Fibroblast of the conjunctiva (primary cell): ENCODE results near the gene GNB5.
"Not testable (repeated sequence)": the region's sequence is repeated elsewhere in the genome, so short reads cannot be mapped to it uniquely, and the experiment has no call there.

Experiments used
- DNase-seq: peaks from one replicate; pipeline ENCODE4 v3.0.0-alpha.2; 2010; ENCODE audit warnings: low read depth

GNB5 gene

GRCh38 chr15:52191207-52191606 is at the start of gene GNB5:
Gene GNB5, minus strand, starts transcription at chr15:52191392. Its CDS starts 6,716 bp downstream, at chr15:52184676.
- no peak for DNase-seq

DNA sequence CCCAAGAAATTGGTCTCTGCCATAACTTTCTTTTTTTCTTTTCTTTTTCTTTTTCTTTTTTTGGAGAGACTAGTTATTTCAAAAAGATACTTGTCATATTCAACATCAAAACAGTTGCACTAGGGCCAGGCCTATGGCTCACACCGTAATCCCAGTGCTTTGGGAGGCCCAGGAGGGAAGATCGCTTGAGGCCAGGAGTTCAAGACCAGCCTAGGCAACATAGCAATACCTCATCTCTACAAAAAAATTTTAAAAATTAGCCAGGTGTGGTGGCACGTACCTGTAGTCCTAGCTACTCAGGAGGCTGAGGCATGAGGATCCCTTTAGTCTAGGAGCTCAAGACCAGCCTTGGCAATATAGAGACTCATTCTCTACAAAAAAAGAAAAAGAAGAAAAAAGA is 49.0 kb upstream of the GNB5 start:
- no peak for DNase-seq

DNA sequence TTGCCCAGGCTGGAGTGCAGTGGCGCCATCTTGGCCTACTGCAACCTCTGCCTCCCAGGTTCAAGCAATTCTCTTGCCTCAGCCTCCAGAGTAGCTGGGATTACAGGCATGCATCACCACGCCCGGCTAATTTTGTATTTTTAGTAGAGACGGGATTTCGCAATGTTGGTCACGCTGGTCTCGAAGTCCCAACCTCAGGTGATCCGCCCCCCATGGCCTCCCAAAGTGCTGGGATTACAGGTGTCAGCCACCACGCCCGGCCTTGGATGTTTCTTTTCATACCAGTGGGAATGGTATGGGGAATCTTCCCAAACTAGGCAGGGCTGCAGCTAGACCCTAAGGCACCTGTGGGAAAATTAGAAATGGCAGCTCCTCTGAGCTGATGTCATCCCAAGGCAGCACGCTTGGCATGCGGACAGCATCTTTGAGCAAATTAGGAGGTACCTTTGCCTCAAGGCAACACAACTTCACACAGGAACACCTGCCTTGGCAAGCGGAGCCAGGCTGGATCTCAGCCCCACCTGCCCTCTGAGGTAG is 47.9 kb upstream of the GNB5 start:
- not testable (repeated sequence) for DNase-seq

DNA sequence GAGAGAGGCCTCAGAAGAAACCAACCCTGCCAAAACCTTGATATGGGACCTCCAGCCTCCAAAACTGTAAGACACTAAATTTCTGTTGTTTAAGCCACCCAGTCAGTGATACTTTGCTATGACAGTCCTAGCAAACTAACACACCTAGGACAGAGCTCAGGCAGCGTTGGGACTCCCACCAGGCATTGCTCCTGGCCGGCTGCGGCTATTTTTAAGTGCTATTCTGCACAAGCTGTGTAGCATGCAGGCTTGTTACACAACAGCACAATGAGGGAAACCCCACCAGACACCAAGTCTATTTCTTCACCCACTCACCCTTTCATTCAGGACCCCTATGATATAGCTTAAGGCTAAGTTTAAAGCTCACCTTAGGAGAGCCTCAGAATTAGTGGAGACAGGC is 47.0 kb upstream of the GNB5 start:
- DNase-seq: no peak

DNA sequence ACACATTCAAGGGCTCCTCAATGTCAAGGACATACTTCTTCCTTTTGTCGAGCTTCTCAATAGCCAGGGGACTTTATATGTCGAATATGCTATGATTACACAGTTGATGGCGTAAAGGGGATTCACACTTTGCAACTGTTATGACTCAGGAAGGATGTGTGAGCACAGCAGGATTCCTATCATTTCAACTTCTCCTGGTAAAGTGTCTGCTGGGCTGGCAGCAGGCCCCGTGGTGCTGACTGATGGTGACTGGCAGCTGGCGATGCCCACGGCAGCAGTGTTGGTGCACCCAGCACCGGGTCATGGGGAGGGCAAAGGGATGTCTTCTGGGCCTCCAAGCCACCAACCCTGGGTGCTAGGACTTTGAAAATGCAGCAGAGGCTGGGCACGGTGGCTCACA is 44.8 kb upstream of the GNB5 start:
- DNase-seq: no peak

- no peak for DNase-seq
These were observed 43.7 kb upstream of the GNB5 start for GRCh38 chr15:52234596-52235541.

- DNase-seq: no peak
These were observed 42.2 kb upstream of the GNB5 start for GRCh38 chr15:52233405-52233804.

DNA sequence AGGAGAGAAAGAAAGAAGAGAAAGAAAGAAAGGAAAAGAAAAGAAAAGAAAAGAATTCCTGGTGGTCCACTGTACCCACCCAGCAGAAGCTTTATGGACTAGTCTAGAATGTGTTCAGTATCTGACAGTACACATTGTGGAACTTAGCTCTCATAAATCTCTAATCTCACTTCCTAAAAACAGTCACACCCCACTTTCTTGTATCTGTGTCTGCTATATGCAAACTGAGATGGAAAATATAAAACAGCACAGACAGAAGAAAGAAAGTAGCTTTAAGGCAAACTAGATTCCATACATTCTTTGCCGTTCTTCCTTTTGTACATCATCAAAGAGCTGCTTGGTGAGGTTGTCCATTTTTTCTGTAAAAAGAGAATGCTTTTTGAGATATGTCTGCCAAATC is 41.1 kb upstream of the GNB5 start:
- DNase-seq: no peak

GRCh38 chr15:52230073-52230472 is 38.9 kb upstream of the GNB5 start:
- DNase-seq: no peak

- no peak for DNase-seq
These were observed 37.7 kb upstream of the GNB5 start for GRCh38 chr15:52228921-52229320.

- DNase-seq: peak; percentile 86
These were observed 36.3 kb upstream of the GNB5 start for GRCh38 chr15:52227456-52227855.

DNA sequence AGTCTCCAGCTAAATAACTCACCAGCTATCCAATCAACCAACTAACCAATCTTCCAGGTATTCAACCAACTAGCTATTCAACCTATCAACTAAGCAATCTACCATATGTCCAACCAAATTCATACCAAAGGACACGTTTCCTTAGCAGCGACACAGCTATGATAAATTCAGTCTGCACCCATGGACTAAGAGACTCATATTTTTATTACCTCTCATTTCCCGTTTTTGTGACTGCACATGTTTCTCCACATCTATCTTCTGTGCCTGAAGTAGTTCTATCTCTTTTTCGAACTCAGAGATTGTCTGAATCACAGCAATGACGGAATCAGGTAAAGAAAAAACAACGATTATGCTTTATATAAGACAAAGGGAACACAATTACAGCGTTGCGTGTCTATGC is 34.0 kb upstream of the GNB5 start:
- DNase-seq: no peak

DNA sequence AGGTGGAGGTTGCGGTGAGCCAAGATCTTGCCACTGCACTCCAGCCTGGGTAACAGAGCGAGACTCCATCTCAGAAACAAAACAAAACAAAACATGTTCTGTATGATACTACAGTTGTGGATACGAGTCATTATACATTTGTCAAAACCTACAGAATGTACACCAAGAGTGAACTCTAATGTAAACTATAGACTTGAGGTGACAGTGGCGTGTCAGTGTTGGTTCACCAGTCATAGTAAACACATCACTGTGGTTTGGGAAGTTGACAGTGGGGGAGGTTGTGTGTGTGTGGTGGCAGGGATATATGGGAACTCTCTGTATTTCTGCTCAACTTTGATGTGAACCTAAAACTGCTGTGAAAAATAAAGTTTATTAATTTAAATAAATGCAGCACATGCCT is 33.0 kb upstream of the GNB5 start:
- DNase-seq: no peak

- DNase-seq: no peak
These were observed 30.5 kb upstream of the GNB5 start for GRCh38 chr15:52221730-52222129.

- no peak for DNase-seq
These were observed 29.9 kb upstream of the GNB5 start for GRCh38 chr15:52220937-52221660.

DNA sequence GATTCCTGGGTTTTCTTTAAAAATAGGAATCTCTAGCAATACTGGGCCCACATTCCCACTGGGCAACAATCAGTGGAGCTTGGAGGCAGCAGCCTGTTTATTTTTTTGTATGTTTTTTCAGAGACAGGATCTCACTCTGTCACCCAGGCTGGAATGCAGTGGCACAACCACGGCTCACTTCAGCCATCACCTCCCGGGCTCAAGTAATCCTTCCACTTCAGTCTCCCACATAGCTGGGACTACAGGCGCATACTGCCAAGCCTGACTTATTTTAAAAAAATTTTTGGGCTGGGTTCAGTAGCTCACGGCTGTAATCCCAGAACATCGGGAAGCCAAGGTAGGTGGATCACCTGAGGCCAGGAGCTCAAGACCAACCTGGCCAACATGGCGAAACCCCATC is 29.1 kb upstream of the GNB5 start:
- no peak for DNase-seq

- DNase-seq: no peak
These were observed 27.6 kb upstream of the GNB5 start for GRCh38 chr15:52218816-52219215.

DNA sequence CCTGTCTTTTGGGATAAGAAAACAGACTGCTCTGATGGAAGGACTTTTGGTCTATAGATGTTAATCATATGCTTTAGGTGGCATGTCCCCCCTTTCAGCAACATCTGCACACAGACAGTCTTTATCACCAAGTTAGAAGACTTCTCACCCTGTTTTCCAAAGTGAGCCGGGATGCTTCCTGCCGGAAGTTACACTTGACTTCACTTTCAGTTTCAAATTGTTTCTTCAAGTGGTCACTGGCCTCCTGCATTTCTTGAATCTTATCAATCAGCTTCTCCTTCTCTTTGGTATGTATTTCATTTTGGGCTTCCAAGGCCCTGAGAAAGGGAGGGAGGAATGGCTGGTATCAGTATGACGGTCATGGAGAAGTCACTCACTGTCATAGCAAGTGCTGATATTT is 27.2 kb upstream of the GNB5 start:
- no peak for DNase-seq

- no peak for DNase-seq
These were observed 26.0 kb upstream of the GNB5 start for GRCh38 chr15:52217186-52217585.

- no peak for DNase-seq
These were observed 23.4 kb upstream of the GNB5 start for GRCh38 chr15:52214553-52214952.

DNA sequence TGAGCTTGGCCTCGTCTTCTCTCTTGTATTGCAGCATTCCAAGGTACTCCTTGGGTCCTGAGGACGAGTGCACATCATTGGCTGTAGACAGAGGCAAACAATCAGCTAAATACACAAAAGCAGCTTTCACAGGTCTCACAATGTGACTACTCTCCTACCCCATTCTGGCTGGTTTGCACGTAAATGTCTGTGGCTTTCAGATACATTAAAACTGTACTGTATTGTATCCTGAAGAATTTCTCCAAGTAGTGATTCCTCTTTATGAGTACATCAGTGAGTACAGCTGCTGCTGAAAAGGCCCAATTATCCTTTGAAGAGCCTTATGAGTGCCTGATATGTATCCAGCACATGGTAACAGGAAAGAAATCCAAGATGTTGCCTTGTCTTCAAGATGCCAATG is 22.0 kb upstream of the GNB5 start:
- no peak for DNase-seq

DNA sequence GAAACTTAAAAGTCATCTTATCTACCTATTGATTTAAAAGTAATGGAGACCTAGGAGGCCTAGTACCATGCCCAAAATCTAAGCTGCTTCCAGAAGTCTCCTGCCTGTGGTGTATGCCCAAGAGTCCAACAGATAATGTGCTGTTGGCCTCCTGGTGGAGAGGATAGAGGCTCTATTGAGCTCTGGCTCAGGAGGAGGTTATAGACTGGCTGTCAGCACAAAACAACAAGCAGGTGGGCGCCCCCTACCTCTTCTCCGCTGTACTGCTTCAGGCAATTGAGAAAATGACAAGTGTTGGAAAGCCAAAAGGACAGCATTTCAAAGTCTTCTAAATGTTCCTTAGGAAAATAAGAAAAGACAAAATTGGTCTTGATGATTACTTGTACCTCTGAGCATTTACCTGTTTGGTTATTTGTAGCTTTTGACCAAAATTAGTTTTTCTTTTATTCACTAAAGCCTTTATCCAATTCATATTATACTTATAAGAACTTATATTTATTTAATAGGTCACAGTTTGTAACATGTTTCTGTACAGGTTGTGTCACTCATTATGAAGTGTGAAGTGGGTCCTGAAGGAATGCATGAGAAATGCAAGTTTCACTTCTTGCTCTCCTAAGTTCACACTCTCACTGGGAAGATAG is 17.2 kb upstream of the GNB5 start:
- peak; percentile 48 for DNase-seq

- no peak for DNase-seq
These were observed 16.0 kb upstream of the GNB5 start for GRCh38 chr15:52207191-52207590.
